Omental fat pad (tissue), 4 donors: ENCODE results near the gene PRKAG2. TPM values are rescaled to one million over a fixed set of nuclear protein-coding genes. Genes with fewer than 3 reads are reported as not detected.

ENCODE experiments used
- ATAC-seq: fragments of 150-250 bp; one replicate; pipeline ENCODE4 v1.9.1; 2016; ENCODE audit warnings: mild to moderate bottlenecking, moderate library complexity; ENCODE audit not compliant: low FRiP score
- DNase-seq: peaks from one replicate; pipeline ENCODE4 v3.0.0-alpha.2; 2019; ENCODE audit warnings: low spot score
- CTCF ChIP-seq, 3 donors: fragments of 450-650 bp; IDR thresholded peaks; one replicate each; pipeline ENCODE4 v1.5.1; 2016 to 2017; ENCODE audit warnings: antibody characterized with exemption in 3 of 3, mild to moderate bottlenecking in 3 of 3, moderate library complexity in 2 of 3
- total RNA-seq, 4 donors: library from RNA; depleted of rRNA; stranded (reverse); fragments of >200 nt; gene quantifications; one replicate each; pipeline ENCODE4 v1.1.0, GENCODE V29; 2016

Gene PRKAG2
- total RNA-seq, 4 donors from 2014 or later, result 31.6 to 49.5 (median 36.9) TPM

GRCh38 chr7:151809146-151809863, 67.6 kb downstream of the PRKAG2 start:
- no peak for DNase-seq
- TF ChIP-seq CTCF (IDR thresholded peaks at IDR 0.05), result no peak

GRCh38 chr7:151808400-151809145, 68.3 kb downstream of the PRKAG2 start:
- DNase-seq (no peak), ATAC-seq (no peak)
- no peak for TF ChIP-seq CTCF (IDR thresholded peaks at IDR 0.05)

More at GRCh38 chr7:151809146-151809863, 67.6 kb downstream of the PRKAG2 start:
- ATAC-seq, result no peak

GRCh38 chr7:151807846-151808245, 69.1 kb downstream of the PRKAG2 start:
- TF ChIP-seq CTCF (IDR thresholded peaks at IDR 0.05), result no peak
- DNase-seq (no peak), ATAC-seq (no peak)

- TF ChIP-seq CTCF (IDR thresholded peaks at IDR 0.05), result no peak
- ATAC-seq (no peak), DNase-seq (no peak)
Measured at GRCh38 chr7:151806952-151807775, 69.8 kb downstream of the PRKAG2 start.

DNA sequence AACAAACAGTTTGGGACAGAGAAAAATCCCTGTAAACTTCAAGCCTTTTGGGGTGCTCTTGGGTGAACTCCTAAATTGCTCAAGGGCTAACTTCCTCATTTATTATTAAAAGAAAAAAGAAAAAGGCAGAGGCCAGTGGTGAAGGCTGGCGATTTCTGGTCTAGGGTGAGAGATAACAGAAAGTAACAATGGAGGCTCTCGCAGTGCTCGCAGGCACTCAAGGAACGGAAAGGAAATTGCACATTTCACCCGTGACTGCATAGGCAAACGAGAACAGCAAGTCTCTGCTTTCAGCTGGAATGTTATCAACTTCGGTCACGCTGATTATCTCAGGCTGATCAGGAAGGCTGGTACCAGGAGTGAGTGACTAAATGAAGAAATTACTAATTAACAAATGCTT, 70.7 kb downstream of the PRKAG2 start:
- ATAC-seq (no peak), DNase-seq (no peak)
- TF ChIP-seq CTCF (IDR thresholded peaks at IDR 0.05), result no peak

DNA sequence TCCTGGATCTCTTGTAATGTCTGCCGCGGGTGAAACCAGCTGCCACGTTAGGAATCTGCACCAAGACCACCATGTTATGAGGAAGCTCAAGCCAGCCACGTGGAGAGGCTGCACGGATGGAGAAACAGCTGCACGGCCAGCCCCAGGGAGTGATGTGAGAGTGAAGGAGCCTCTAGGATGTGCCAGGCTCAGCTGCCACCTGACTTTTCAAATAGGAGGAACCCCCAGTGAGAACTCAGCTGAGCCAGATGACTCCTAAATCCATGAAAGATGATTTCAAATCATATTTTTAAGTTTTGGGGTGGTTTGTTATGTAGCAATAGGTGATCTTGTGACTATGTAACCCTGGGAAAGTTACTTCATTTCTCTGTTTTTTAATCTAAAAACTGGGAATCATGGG, 71.7 kb downstream of the PRKAG2 start:
- no peak for TF ChIP-seq CTCF (IDR thresholded peaks at IDR 0.05)
- ATAC-seq (no peak), DNase-seq (no peak)
